Thyroid gland (tissue), 4 donors: ENCODE measurements around the gene MTHFS.

Experiments
- CTCF ChIP-seq, 6 experiments: fragments of 200-600 bp in 3 of 6; fragments of 450-650 bp in 3 of 6; sonication (generic) in 3 of 6; IDR thresholded peaks; one replicate each; pipeline ENCODE4 v1.5.1; 2016 to 2019; ENCODE audit warnings: antibody characterized with exemption in 6 of 6, mild to moderate bottlenecking in 2 of 6, inconsistent platforms in 1 of 6, moderate library complexity in 1 of 6
- POLR2A ChIP-seq, 2 donors: fragments of 450-650 bp; IDR thresholded peaks; one replicate each; pipeline ENCODE4 v1.6.1; 2017; ENCODE audit warnings: antibody characterized with exemption in 2 of 2, mild to moderate bottlenecking in 2 of 2, moderate library complexity in 1 of 2

DNA sequence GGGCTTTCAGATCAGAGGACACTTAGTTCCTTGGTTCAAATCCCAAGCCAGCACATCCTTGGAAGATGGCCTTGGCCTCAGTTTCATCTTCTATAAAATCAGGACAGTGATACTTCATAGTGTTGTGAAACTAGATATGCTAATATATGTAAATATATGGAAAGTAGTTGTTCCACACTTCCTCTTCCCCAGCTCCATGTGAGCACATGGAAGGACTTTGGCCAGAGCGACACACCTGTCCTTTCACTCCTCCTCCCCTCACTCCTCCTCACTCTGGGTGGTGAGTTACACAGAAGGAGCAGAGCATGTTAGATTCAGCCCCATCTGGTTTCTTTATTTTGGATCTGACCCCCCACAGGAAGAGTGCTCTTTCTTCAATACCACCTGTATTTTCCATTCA lies 65.2 kb downstream of the MTHFS start:
- TF ChIP-seq CTCF (IDR thresholded peaks at IDR 0.05) = no peak
- no peak for TF ChIP-seq POLR2A (IDR thresholded peaks at IDR 0.05)
